ENCODE data around the gene ZFP92.

The ZFP92 gene

DNA sequence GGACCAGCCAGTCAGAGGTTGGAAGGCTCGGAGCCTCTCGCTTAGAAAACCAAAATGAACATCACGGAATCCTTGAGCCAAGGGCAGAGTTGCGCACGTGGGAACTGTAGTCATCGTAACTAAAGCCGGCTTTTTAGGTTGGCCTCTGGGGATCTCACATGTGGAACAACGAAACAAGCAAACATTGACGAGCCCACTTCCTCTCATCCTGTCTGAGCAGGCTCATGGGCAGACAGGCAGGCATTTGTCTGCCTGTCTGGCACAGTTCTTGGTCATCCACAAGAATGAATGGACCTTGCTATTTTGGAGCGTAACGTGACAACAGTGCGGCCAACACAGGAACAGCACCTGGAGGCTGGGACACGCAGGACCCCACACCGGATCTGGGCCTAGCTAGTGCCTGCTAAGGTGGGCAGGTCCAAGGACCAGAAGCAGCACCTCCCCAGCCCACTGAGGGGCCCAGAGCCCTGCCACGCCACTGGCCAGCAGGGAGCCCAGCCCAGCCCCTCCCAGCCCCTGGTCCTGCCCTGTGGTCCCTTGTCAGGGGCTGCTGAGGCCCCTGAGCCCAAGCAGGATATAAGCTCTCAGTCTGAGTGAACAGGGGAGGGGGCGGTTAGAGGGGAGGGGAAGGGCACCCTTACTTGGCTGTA, 43.8 kb downstream of the ZFP92 start:
- Histone ChIP-seq H2AFZ (ENCODE audit: low read depth, low read length) (no peak overlapping the region), H3K27me3 (ENCODE audit: insufficient read depth, low read length, poor library complexity) (no peaks in the 10 kb centered on the region), H4K20me1 (ENCODE audit: insufficient read depth, low read length) (no peaks in the 10 kb centered on the region), H3K36me3 (ENCODE audit: insufficient read depth, low read length) (peaks cover 36% of the 10 kb centered on the region), H3K9me3 (ENCODE audit: insufficient read depth, low read length, severe bottlenecking) (no peaks in the 10 kb centered on the region), H3K9ac (ENCODE audit: low read depth, low read length) (no peak overlapping the region), H3K4me1 (ENCODE audit: insufficient read depth, low read length) (no peaks in the 10 kb centered on the region), H3K79me2 (ENCODE audit: insufficient read depth, low read length) (no peaks in the 10 kb centered on the region), H3K4me2 (ENCODE audit: insufficient read depth, low read length) (no peak overlapping the region), H3K27ac (ENCODE audit: low read length) (no peak overlapping the region), H3K4me3 (ENCODE audit: low read depth in 1 of 2, low read length in 2 of 2) (no peak overlapping the region)
- TF ChIP-seq EZH2 (IDR thresholded peaks at IDR 0.05; ENCODE audit: borderline replicate concordance, low read depth, low read length, severe bottlenecking) = no peak
- TF ChIP-seq, protein P1, sequence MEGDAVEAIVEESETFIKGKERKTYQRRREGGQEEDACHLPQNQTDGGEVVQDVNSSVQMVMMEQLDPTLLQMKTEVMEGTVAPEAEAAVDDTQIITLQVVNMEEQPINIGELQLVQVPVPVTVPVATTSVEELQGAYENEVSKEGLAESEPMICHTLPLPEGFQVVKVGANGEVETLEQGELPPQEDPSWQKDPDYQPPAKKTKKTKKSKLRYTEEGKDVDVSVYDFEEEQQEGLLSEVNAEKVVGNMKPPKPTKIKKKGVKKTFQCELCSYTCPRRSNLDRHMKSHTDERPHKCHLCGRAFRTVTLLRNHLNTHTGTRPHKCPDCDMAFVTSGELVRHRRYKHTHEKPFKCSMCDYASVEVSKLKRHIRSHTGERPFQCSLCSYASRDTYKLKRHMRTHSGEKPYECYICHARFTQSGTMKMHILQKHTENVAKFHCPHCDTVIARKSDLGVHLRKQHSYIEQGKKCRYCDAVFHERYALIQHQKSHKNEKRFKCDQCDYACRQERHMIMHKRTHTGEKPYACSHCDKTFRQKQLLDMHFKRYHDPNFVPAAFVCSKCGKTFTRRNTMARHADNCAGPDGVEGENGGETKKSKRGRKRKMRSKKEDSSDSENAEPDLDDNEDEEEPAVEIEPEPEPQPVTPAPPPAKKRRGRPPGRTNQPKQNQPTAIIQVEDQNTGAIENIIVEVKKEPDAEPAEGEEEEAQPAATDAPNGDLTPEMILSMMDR (IDR thresholded peaks at IDR 0.05; ENCODE audit: borderline replicate concordance, extremely low read depth, low read length, poor library complexity, severe bottlenecking) = no peak
- no peak for ATAC-seq (ENCODE audit: insufficient read depth, low read depth)
- DNase-seq = no peak

GRCh38 chrX:153455571-153455970, 44.3 kb downstream of the ZFP92 start:
- DNase-seq (no peak), ATAC-seq (ENCODE audit: insufficient read depth, low read depth) (no peak)
- no peaks in the 10 kb centered on the region for H3K79me2 ChIP-seq (ENCODE audit: insufficient read depth, low read length)
- no peaks in the 10 kb centered on the region for H3K27me3 ChIP-seq (ENCODE audit: insufficient read depth, low read length, poor library complexity)
- H3K9ac ChIP-seq (ENCODE audit: low read depth, low read length) = no peak overlapping the region
- H3K4me2 ChIP-seq (ENCODE audit: insufficient read depth, low read length) = no peak overlapping the region
- H3K4me3 ChIP-seq (ENCODE audit: low read depth in 1 of 2, low read length in 2 of 2) = no peak overlapping the region
- no peak overlapping the region for H3K27ac ChIP-seq (ENCODE audit: low read length)
- H3K9me3 ChIP-seq (ENCODE audit: insufficient read depth, low read length, severe bottlenecking) = no peaks in the 10 kb centered on the region
- H3K36me3 ChIP-seq (ENCODE audit: insufficient read depth, low read length) = peaks cover 36% of the 10 kb centered on the region
- H4K20me1 ChIP-seq (ENCODE audit: insufficient read depth, low read length) = no peaks in the 10 kb centered on the region
- no peak overlapping the region for H2AFZ ChIP-seq (ENCODE audit: low read depth, low read length)
- no peaks in the 10 kb centered on the region for H3K4me1 ChIP-seq (ENCODE audit: insufficient read depth, low read length)
- no peak for TF ChIP-seq EZH2 (IDR thresholded peaks at IDR 0.05; ENCODE audit: borderline replicate concordance, low read depth, low read length, severe bottlenecking)
- TF ChIP-seq, protein P1 (IDR thresholded peaks at IDR 0.05; ENCODE audit: borderline replicate concordance, extremely low read depth, low read length, poor library complexity, severe bottlenecking) = no peak

DNA sequence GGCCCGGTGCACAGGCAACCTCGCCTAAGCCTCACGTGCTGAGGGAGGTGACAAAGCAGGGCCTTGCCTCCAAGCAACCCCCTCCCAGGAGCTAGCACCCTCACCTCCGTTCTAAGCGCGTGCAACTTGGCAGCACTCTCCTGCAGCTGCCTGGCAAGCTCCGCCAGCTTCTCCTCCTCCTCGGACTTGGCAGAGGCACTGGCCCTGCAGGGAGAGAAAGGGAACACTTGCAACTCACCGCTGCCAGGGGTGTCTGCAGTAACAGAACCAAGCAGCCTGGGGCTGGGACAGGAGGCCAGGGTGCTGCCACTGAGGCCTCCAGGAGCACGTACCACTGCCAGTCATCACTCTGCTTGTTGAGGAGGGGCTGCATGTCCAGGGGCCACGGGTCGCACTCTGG, 44.9 kb downstream of the ZFP92 start:
- peaks cover 42% of the 10 kb centered on the region for H3K36me3 ChIP-seq (ENCODE audit: insufficient read depth, low read length)
- H3K4me2 ChIP-seq (ENCODE audit: insufficient read depth, low read length) = no peak overlapping the region
- no peak overlapping the region for H3K9ac ChIP-seq (ENCODE audit: low read depth, low read length)
- no peaks in the 10 kb centered on the region for H3K79me2 ChIP-seq (ENCODE audit: insufficient read depth, low read length)
- no peaks in the 10 kb centered on the region for H3K27me3 ChIP-seq (ENCODE audit: insufficient read depth, low read length, poor library complexity)
- H2AFZ ChIP-seq (ENCODE audit: low read depth, low read length) = no peak overlapping the region
- no peak for DNase-seq
- no peak overlapping the region for H3K27ac ChIP-seq (ENCODE audit: low read length)
- H4K20me1 ChIP-seq (ENCODE audit: insufficient read depth, low read length) = no peaks in the 10 kb centered on the region
- ATAC-seq (ENCODE audit: insufficient read depth, low read depth) = no peak
- no peak overlapping the region for H3K4me3 ChIP-seq (ENCODE audit: low read depth in 1 of 2, low read length in 2 of 2)
- H3K4me1 ChIP-seq (ENCODE audit: insufficient read depth, low read length) = no peaks in the 10 kb centered on the region
- TF ChIP-seq, protein P1 (IDR thresholded peaks at IDR 0.05; ENCODE audit: borderline replicate concordance, extremely low read depth, low read length, poor library complexity, severe bottlenecking) = no peak
- TF ChIP-seq EZH2 (IDR thresholded peaks at IDR 0.05; ENCODE audit: borderline replicate concordance, low read depth, low read length, severe bottlenecking) = no peak
- no peaks in the 10 kb centered on the region for H3K9me3 ChIP-seq (ENCODE audit: insufficient read depth, low read length, severe bottlenecking)
